ENCODE measurements around the gene KCTD15. TPM values are rescaled to one million over a fixed set of nuclear protein-coding genes. Genes with fewer than 3 reads are reported as not detected.
"Not testable (repeated sequence)": the region's sequence is repeated elsewhere in the genome, so short reads cannot be mapped to it uniquely, and the experiment has no call there.

The KCTD15 gene
- total RNA-seq, 1 donor from 2014 or later, result 11.6 TPM

- DNase-seq (ENCODE audit: low read depth), result no peak
Observed at GRCh38 chr19:33813391-33814101, 16.9 kb downstream of the KCTD15 start.

GRCh38 chr19:33814181-33815165, 17.8 kb downstream of the KCTD15 start:
- DNase-seq (ENCODE audit: low read depth), result no peak

GRCh38 chr19:33815380-33816340, 19.0 kb downstream of the KCTD15 start:
- DNase-seq (ENCODE audit: low read depth), result no peak

- no peak for DNase-seq (ENCODE audit: low read depth)
Observed at GRCh38 chr19:33818411-33818810, 21.7 kb downstream of the KCTD15 start.

GRCh38 chr19:33819078-33819477, 22.4 kb downstream of the KCTD15 start:
- not testable (repeated sequence) for DNase-seq (ENCODE audit: low read depth)

- no peak for DNase-seq (ENCODE audit: low read depth)
Observed at GRCh38 chr19:33819506-33819879, 22.8 kb downstream of the KCTD15 start.

GRCh38 chr19:33819880-33820781, 23.5 kb downstream of the KCTD15 start:
- DNase-seq (ENCODE audit: low read depth), result peak; percentile 24

GRCh38 chr19:33821871-33822270, 25.2 kb downstream of the KCTD15 start:
- DNase-seq (ENCODE audit: low read depth), result no peak

- DNase-seq (ENCODE audit: low read depth), result no peak
Observed at GRCh38 chr19:33823341-33823740, 26.7 kb downstream of the KCTD15 start.

GRCh38 chr19:33825556-33825955, 28.9 kb downstream of the KCTD15 start:
- DNase-seq (ENCODE audit: low read depth), result no peak

- DNase-seq (ENCODE audit: low read depth), result no peak
Observed at GRCh38 chr19:33826521-33826920, 29.9 kb downstream of the KCTD15 start.

- DNase-seq (ENCODE audit: low read depth), result no peak
Observed at GRCh38 chr19:33828266-33829075, 31.8 kb downstream of the KCTD15 start.

- no peak for DNase-seq (ENCODE audit: low read depth)
Observed at GRCh38 chr19:33830264-33830663, 33.6 kb downstream of the KCTD15 start.

GRCh38 chr19:33831825-33832224, 35.2 kb downstream of the KCTD15 start:
- no peak for DNase-seq (ENCODE audit: low read depth)

GRCh38 chr19:33832633-33833032, 36.0 kb downstream of the KCTD15 start:
- DNase-seq (ENCODE audit: low read depth), result no peak

- no peak for DNase-seq (ENCODE audit: low read depth)
Observed at GRCh38 chr19:33840382-33840781, 43.7 kb downstream of the KCTD15 start.

- no peak for DNase-seq (ENCODE audit: low read depth)
Observed at GRCh38 chr19:33840783-33841182, 44.1 kb downstream of the KCTD15 start.

GRCh38 chr19:33841685-33842084, 45.0 kb downstream of the KCTD15 start:
- no peak for DNase-seq (ENCODE audit: low read depth)

- no peak for DNase-seq (ENCODE audit: low read depth)
Observed at GRCh38 chr19:33844478-33844877, 47.8 kb downstream of the KCTD15 start.

All from myocyte (in vitro differentiated cells).